ENCODE measurements around the gene CACNA1C. TPM values are rescaled to one million over a fixed set of nuclear protein-coding genes. Genes with fewer than 3 reads are reported as not detected.

CACNA1C gene
- total and polyA plus RNA-seq, 2 donors (not counting 1 experiment from before 2014, with no cell fraction given): 7.6 to 11.4 TPM

DNA sequence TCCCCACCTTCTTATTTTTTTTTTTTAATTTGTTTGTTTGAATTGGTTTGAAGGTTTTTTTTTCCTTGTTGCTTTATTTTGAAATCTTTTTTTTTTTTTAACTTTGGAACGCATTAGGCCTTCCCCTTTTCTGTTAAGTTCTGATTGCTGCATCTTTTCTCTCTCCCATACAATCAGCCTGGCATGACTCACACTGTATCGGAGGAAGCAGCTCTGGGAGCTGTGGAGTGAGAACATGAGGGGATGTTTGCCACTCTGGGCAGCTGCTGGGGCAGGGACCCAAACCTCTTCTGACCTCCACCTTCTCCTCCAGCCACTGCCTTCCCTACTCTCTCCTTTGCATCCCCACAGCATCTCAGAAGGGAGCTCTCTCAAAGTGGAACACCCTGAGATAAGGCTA, 581.7 kb downstream of the CACNA1C start:
- DNase-seq (ENCODE audit: low read depth in 2 of 2): no peak
- TF ChIP-seq EZH2 (IDR thresholded peaks at IDR 0.05; ENCODE audit: low read length, missing control alignments): no peak
- TF ChIP-seq, protein P1, sequence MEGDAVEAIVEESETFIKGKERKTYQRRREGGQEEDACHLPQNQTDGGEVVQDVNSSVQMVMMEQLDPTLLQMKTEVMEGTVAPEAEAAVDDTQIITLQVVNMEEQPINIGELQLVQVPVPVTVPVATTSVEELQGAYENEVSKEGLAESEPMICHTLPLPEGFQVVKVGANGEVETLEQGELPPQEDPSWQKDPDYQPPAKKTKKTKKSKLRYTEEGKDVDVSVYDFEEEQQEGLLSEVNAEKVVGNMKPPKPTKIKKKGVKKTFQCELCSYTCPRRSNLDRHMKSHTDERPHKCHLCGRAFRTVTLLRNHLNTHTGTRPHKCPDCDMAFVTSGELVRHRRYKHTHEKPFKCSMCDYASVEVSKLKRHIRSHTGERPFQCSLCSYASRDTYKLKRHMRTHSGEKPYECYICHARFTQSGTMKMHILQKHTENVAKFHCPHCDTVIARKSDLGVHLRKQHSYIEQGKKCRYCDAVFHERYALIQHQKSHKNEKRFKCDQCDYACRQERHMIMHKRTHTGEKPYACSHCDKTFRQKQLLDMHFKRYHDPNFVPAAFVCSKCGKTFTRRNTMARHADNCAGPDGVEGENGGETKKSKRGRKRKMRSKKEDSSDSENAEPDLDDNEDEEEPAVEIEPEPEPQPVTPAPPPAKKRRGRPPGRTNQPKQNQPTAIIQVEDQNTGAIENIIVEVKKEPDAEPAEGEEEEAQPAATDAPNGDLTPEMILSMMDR (conservative IDR thresholded peaks at IDR 0.05 in 1 of 2, IDR thresholded peaks at IDR 0.05 in 1 of 2; ENCODE audit: low read depth in 1 of 2, low read length in 2 of 2): no peak
- no peaks in the 10 kb centered on the region for H3K4me1 ChIP-seq (ENCODE audit: control insufficient read depth, extremely low read depth, insufficient read depth, low read length)
- no peak overlapping the region for H3K9ac ChIP-seq (ENCODE audit: insufficient read depth, low read length)
- H3K79me2 ChIP-seq (ENCODE audit: control insufficient read depth, insufficient read depth, low read length): no peaks in the 10 kb centered on the region
- no peak overlapping the region for H3K27ac ChIP-seq (ENCODE audit: insufficient read depth, low read length)
- no peak overlapping the region for H3K4me3 ChIP-seq (replicated peaks in 1 of 4; ENCODE audit: control extremely low read depth in 1 of 4, insufficient read depth in 1 of 4, low read depth in 3 of 4, low read length in 4 of 4)
- no peak overlapping the region for H3K4me2 ChIP-seq (ENCODE audit: extremely low read depth, insufficient read depth, low read length)
- H2AFZ ChIP-seq (ENCODE audit: low read length): no peak overlapping the region
- no peaks in the 10 kb centered on the region for H3K9me3 ChIP-seq (ENCODE audit: control insufficient read depth, insufficient read depth, low read depth, low read length)
- H3K36me3 ChIP-seq (ENCODE audit: control insufficient read depth, insufficient read depth, low read length): no peaks in the 10 kb centered on the region
- no peaks in the 10 kb centered on the region for H4K20me1 ChIP-seq (ENCODE audit: control insufficient read depth, extremely low read depth, insufficient read depth, low read length)
- H3K27me3 ChIP-seq (ENCODE audit: control insufficient read depth, insufficient read depth, low read length): no peaks in the 10 kb centered on the region

GRCh38 chr12:2636741-2637340, 584.1 kb downstream of the CACNA1C start:
- Histone ChIP-seq H3K9me3 (ENCODE audit: control insufficient read depth, insufficient read depth, low read depth, low read length) (no peaks in the 10 kb centered on the region), H3K9ac (ENCODE audit: insufficient read depth, low read length) (no peak overlapping the region), H3K27me3 (ENCODE audit: control insufficient read depth, insufficient read depth, low read length) (no peaks in the 10 kb centered on the region), H4K20me1 (ENCODE audit: control insufficient read depth, extremely low read depth, insufficient read depth, low read length) (no peaks in the 10 kb centered on the region), H3K4me3 (replicated peaks in 1 of 4; ENCODE audit: control extremely low read depth in 1 of 4, insufficient read depth in 1 of 4, low read depth in 3 of 4, low read length in 4 of 4) (no peak overlapping the region), H3K4me2 (ENCODE audit: extremely low read depth, insufficient read depth, low read length) (no peak overlapping the region), H3K79me2 (ENCODE audit: control insufficient read depth, insufficient read depth, low read length) (no peaks in the 10 kb centered on the region), H3K27ac (ENCODE audit: insufficient read depth, low read length) (no peak overlapping the region), H2AFZ (ENCODE audit: low read length) (no peak overlapping the region), H3K4me1 (ENCODE audit: control insufficient read depth, extremely low read depth, insufficient read depth, low read length) (peaks cover 15% of the 10 kb centered on the region), H3K36me3 (ENCODE audit: control insufficient read depth, insufficient read depth, low read length) (no peaks in the 10 kb centered on the region)
- no peak for DNase-seq (ENCODE audit: low read depth in 2 of 2)
- TF ChIP-seq EZH2 (IDR thresholded peaks at IDR 0.05; ENCODE audit: low read length, missing control alignments): no peak
- TF ChIP-seq, protein P1 (conservative IDR thresholded peaks at IDR 0.05 in 1 of 2, IDR thresholded peaks at IDR 0.05 in 1 of 2; ENCODE audit: low read depth in 1 of 2, low read length in 2 of 2): no peak

DNA sequence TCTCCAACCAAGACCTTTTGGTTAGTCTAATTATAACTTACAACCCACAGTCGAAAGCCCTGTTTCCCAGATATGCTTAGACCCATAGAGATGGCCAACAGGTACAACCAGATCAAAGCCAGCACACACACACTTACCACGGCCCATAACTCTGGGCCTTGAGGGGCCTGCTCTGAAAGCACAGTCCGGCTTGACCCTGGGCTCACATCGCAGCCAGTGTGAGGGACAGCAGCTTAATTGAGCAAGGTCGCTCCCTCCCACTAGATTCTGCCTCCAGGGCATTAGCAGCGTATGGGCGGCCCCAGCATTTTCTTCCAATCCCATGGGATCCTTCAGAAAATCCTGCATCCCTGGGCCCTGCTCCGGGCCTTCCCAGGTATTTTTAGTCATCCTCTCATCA, 584.6 kb downstream of the CACNA1C start:
- no peaks in the 10 kb centered on the region for H3K79me2 ChIP-seq (ENCODE audit: control insufficient read depth, insufficient read depth, low read length)
- H3K36me3 ChIP-seq (ENCODE audit: control insufficient read depth, insufficient read depth, low read length): no peaks in the 10 kb centered on the region
- H3K27me3 ChIP-seq (ENCODE audit: control insufficient read depth, insufficient read depth, low read length): no peaks in the 10 kb centered on the region
- no peak overlapping the region for H3K27ac ChIP-seq (ENCODE audit: insufficient read depth, low read length)
- H2AFZ ChIP-seq (ENCODE audit: low read length): no peak overlapping the region
- no peak overlapping the region for H3K4me3 ChIP-seq (replicated peaks in 1 of 4; ENCODE audit: control extremely low read depth in 1 of 4, insufficient read depth in 1 of 4, low read depth in 3 of 4, low read length in 4 of 4)
- H3K4me2 ChIP-seq (ENCODE audit: extremely low read depth, insufficient read depth, low read length): no peak overlapping the region
- H3K9ac ChIP-seq (ENCODE audit: insufficient read depth, low read length): no peak overlapping the region
- peaks cover 15% of the 10 kb centered on the region for H3K4me1 ChIP-seq (ENCODE audit: control insufficient read depth, extremely low read depth, insufficient read depth, low read length)
- no peaks in the 10 kb centered on the region for H3K9me3 ChIP-seq (ENCODE audit: control insufficient read depth, insufficient read depth, low read depth, low read length)
- no peaks in the 10 kb centered on the region for H4K20me1 ChIP-seq (ENCODE audit: control insufficient read depth, extremely low read depth, insufficient read depth, low read length)
- TF ChIP-seq, protein P1 (conservative IDR thresholded peaks at IDR 0.05 in 1 of 2, IDR thresholded peaks at IDR 0.05 in 1 of 2; ENCODE audit: low read depth in 1 of 2, low read length in 2 of 2): no peak
- TF ChIP-seq EZH2 (IDR thresholded peaks at IDR 0.05; ENCODE audit: low read length, missing control alignments): no peak
- no peak for DNase-seq (ENCODE audit: low read depth in 2 of 2)
